ENCODE data around the gene TLE2.

The TLE2 gene

DNA sequence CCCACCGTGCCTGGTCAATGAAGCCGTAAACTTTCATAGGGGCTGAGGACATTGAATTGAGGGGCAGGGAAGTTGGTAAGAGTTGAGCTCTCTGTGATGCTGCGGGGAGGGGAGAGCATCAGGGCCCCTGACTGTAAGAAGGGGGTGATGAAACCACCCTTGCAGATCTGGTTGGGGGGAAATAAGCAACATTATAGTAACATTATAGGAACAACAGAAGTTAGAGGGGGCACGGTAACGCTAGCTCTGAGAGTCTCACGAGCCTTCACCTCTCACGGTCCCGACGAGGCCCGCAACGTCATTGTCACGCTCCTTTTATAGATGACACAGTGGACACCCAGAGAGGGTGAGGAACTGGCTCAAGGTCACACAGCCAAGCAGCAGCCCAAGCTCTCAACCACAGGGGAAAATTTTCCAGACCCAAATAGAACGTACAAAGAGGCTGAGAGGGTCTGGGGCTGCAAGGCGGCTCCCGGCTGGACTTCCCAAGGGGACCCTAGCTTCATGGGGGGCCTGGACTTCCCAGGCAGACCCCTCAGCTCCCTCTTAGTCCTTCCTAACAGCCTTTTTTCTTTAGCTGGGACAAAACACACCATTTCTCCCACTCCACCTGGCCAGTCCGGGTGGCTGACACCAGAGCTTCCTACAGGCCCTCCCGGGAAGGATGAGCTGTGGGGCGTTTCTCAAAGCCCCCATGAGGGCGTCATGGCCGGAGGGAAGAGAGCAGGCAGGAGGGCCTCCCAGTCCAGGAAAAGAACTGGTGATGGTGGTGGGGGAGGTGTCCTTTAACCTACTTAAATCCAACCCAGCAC, 29.1 kb upstream of the TLE2 start:
- peaks cover 29% of the 10 kb centered on the region for H3K36me3 Mint-ChIP-seq (ENCODE audit: low read depth)
- no peaks in the 10 kb centered on the region for H3K9me3 Mint-ChIP-seq
- H3K27me3 Mint-ChIP-seq (ENCODE audit: low read depth, poor library complexity), result peaks cover 73% of the 10 kb centered on the region
- peak overlapping the region; percentile 63 for H3K4me3 Mint-ChIP-seq
- H3K27ac Mint-ChIP-seq, result no peak overlapping the region
- TF ChIP-seq, protein P1, sequence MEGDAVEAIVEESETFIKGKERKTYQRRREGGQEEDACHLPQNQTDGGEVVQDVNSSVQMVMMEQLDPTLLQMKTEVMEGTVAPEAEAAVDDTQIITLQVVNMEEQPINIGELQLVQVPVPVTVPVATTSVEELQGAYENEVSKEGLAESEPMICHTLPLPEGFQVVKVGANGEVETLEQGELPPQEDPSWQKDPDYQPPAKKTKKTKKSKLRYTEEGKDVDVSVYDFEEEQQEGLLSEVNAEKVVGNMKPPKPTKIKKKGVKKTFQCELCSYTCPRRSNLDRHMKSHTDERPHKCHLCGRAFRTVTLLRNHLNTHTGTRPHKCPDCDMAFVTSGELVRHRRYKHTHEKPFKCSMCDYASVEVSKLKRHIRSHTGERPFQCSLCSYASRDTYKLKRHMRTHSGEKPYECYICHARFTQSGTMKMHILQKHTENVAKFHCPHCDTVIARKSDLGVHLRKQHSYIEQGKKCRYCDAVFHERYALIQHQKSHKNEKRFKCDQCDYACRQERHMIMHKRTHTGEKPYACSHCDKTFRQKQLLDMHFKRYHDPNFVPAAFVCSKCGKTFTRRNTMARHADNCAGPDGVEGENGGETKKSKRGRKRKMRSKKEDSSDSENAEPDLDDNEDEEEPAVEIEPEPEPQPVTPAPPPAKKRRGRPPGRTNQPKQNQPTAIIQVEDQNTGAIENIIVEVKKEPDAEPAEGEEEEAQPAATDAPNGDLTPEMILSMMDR (IDR thresholded peaks at IDR 0.05), result no peak
- peaks cover 45% of the 10 kb centered on the region for H3K4me1 Mint-ChIP-seq
- DNase-seq, result no peak

DNA sequence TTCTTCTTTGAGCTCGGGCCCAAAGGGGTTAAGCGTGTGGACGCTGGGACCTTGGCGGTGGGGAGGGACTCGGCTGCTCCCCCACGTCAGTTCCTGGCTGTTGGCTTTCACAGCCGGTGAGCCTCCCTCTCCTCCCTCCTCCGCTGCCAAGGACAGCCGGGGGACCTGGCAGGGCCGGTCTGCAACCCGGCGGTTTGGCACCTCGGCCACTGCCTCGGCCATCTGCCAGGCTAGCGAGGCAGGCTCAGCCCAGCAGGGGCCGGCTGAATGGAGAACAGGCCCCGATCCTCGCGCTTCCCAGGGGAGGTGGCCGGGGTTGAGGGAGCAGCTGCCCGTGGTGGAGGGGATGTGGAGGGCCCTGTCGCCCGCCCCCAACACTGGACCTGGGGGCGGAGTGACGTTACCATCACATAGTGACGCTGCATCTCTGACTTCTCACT, 28.2 kb upstream of the TLE2 start:
- Mint-ChIP-seq H3K27ac (no peak overlapping the region), H3K36me3 (ENCODE audit: low read depth) (peaks cover 29% of the 10 kb centered on the region), H3K4me1 (peaks cover 45% of the 10 kb centered on the region), H3K4me3 (peak overlapping the region; percentile 63), H3K9me3 (no peaks in the 10 kb centered on the region), H3K27me3 (ENCODE audit: low read depth, poor library complexity) (peaks cover 77% of the 10 kb centered on the region)
- TF ChIP-seq, protein P1 (IDR thresholded peaks at IDR 0.05), result no peak
- peak; percentile 54 for DNase-seq

GRCh38 chr19:3056417-3057088, 27.5 kb upstream of the TLE2 start:
- Mint-ChIP-seq H3K9me3 (no peaks in the 10 kb centered on the region), H3K27ac (no peak overlapping the region), H3K4me3 (peak overlapping the region; percentile 32), H3K4me1 (peaks cover 45% of the 10 kb centered on the region), H3K27me3 (ENCODE audit: low read depth, poor library complexity) (peaks cover 81% of the 10 kb centered on the region), H3K36me3 (ENCODE audit: low read depth) (peaks cover 29% of the 10 kb centered on the region)
- DNase-seq, result no peak
- TF ChIP-seq, protein P1 (IDR thresholded peaks at IDR 0.05), result no peak

DNA sequence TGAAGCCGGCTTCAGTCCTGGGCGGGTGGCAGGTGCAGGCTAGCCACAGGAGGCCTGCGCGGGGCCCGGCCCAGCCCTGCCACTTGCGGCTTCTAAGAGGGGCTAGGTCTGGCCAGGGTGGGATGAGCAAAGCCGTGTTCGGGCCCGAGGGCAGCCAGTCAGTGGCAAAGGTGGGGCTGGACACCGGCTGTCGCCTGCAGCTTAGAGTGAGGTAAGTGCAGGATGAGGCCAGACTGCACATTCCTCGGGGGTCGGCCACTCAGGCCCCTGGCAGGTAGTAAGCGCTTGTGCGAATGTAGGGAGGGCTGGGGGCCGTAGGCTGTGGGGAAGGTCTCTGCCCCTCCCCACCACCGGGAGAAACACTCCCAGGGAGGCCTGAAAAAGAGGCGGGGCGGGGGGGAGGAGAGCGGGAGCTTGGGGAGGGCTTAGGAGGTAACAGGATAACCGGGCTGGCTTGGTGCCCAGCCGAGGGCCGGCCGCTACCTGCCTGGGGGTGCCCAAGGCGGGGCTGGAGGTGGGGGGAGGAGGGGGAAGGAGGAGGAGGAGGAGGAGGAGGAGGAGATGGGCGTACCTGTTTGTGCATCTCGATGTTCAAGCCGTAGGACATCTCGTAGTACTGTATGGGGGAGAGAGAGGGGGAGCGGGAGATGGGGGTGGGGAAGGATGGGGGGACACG, 26.8 kb upstream of the TLE2 start:
- TF ChIP-seq, protein P1 (IDR thresholded peaks at IDR 0.05), result no peak
- no peak overlapping the region for H3K4me3 Mint-ChIP-seq
- peaks cover 28% of the 10 kb centered on the region for H3K36me3 Mint-ChIP-seq (ENCODE audit: low read depth)
- DNase-seq, result no peak
- H3K9me3 Mint-ChIP-seq, result no peaks in the 10 kb centered on the region
- H3K27ac Mint-ChIP-seq, result no peak overlapping the region
- H3K27me3 Mint-ChIP-seq (ENCODE audit: low read depth, poor library complexity), result peaks cover 86% of the 10 kb centered on the region
- peaks cover 44% of the 10 kb centered on the region for H3K4me1 Mint-ChIP-seq

GRCh38 chr19:3054972-3055740, 26.1 kb upstream of the TLE2 start:
- Mint-ChIP-seq H3K4me3 (no peak overlapping the region), H3K9me3 (no peaks in the 10 kb centered on the region), H3K27me3 (ENCODE audit: low read depth, poor library complexity) (peaks cover 86% of the 10 kb centered on the region), H3K36me3 (ENCODE audit: low read depth) (peaks cover 24% of the 10 kb centered on the region), H3K27ac (no peak overlapping the region), H3K4me1 (peaks cover 40% of the 10 kb centered on the region)
- TF ChIP-seq, protein P1 (IDR thresholded peaks at IDR 0.05), result no peak
- DNase-seq, result no peak
